PC-3 (cell line): ENCODE results near the gene YIF1B.

ENCODE experiments used
- EZH2 ChIP-seq: fragments of 300-600 bp; sonication (generic); IDR thresholded peaks from one replicate; pipeline ENCODE4 v1.6.1; 2017; ENCODE audit warnings: antibody characterized with exemption, mild to moderate bottlenecking, low read length; ENCODE audit not compliant: unreplicated experiment
- EZH2phosphoT487 ChIP-seq: fragments of 300-600 bp; sonication (generic); IDR thresholded peaks from 2 replicates; pipeline ENCODE4 v1.6.1; 2018; ENCODE audit warnings: mild to moderate bottlenecking, antibody characterized with exemption, low read length, borderline replicate concordance
- TF ChIP-seq, protein P1 (sequence below): fragments of 300-600 bp; sonication (generic); conservative IDR thresholded peaks from 2 replicates; pipeline ENCODE4 v1.5.1; 2017; ENCODE audit warnings: antibody characterized with exemption, low read depth, mild to moderate bottlenecking, low read length

DNA sequence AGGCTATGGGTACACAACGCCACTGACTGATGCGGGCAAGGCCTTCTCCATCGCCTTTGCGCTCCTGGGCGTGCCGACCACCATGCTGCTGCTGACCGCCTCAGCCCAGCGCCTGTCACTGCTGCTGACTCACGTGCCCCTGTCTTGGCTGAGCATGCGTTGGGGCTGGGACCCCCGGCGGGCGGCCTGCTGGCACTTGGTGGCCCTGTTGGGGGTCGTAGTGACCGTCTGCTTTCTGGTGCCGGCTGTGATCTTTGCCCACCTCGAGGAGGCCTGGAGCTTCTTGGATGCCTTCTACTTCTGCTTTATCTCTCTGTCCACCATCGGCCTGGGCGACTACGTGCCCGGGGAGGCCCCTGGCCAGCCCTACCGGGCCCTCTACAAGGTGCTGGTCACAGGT is 10.8 kb upstream of the YIF1B start:
- TF ChIP-seq, protein P1, sequence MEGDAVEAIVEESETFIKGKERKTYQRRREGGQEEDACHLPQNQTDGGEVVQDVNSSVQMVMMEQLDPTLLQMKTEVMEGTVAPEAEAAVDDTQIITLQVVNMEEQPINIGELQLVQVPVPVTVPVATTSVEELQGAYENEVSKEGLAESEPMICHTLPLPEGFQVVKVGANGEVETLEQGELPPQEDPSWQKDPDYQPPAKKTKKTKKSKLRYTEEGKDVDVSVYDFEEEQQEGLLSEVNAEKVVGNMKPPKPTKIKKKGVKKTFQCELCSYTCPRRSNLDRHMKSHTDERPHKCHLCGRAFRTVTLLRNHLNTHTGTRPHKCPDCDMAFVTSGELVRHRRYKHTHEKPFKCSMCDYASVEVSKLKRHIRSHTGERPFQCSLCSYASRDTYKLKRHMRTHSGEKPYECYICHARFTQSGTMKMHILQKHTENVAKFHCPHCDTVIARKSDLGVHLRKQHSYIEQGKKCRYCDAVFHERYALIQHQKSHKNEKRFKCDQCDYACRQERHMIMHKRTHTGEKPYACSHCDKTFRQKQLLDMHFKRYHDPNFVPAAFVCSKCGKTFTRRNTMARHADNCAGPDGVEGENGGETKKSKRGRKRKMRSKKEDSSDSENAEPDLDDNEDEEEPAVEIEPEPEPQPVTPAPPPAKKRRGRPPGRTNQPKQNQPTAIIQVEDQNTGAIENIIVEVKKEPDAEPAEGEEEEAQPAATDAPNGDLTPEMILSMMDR = no peak
- no peak for TF ChIP-seq EZH2phosphoT487
- TF ChIP-seq EZH2 = no peak
